ENCODE results near the gene NUP133. TPM values are rescaled to one million over a fixed set of nuclear protein-coding genes. Genes with fewer than 3 reads are reported as not detected.

NUP133 gene
- total and polyA plus RNA-seq, 2 experiments from 2014 or later = 29.5 to 65.4 TPM

GRCh38 chr1:229447809-229448252 is 60.3 kb downstream of the NUP133 start:
- H3K4me1 ChIP-seq (ENCODE audit: insufficient read depth) = no peaks in the 10 kb centered on the region
- peaks cover 45% of the 10 kb centered on the region for H3K36me3 Mint-ChIP-seq (ENCODE audit: low read depth)
- H4K20me1 ChIP-seq (replicated peaks; ENCODE audit: insufficient read depth) = peaks cover 4% of the 10 kb centered on the region; the same call in 1 of the 2 replicates
- H3K4me1 Mint-ChIP-seq = no peaks in the 10 kb centered on the region
- H2AFZ ChIP-seq = no peak overlapping the region
- H3K9me3 Mint-ChIP-seq = no peaks in the 10 kb centered on the region; the same call in 2 of the 3 replicates
- no peak overlapping the region for H3K4me3 ChIP-seq
- no peak for DNase-seq (ENCODE audit: low spot score)
- H3K9me2 ChIP-seq (ENCODE audit: insufficient read depth) = no peaks in the 10 kb centered on the region
- H3K4me2 ChIP-seq = no peak overlapping the region
- H3K27me3 Mint-ChIP-seq (ENCODE audit: insufficient read depth, low read depth, poor library complexity) = peaks cover 2% of the 10 kb centered on the region
- H3K36me3 ChIP-seq (ENCODE audit: insufficient read depth) = peaks cover 12% of the 10 kb centered on the region; the same call in 1 of the 2 replicates
- H3K27ac ChIP-seq (ENCODE audit: low read depth) = no peak overlapping the region
- H3K27me3 ChIP-seq (ENCODE audit: insufficient read depth) = no peaks in the 10 kb centered on the region
- ATAC-seq = no peak
- H3K79me2 ChIP-seq (replicated peaks; ENCODE audit: insufficient read depth) = no peaks in the 10 kb centered on the region
- no peak overlapping the region for H3K4me3 Mint-ChIP-seq
- H3F3A ChIP-seq (replicated peaks; ENCODE audit: low read depth) = no peaks in the 10 kb centered on the region
- TF ChIP-seq POLR2AphosphoS5 (IDR thresholded peaks at IDR 0.05; ENCODE audit: low read depth) (no peak), EZH2 (IDR thresholded peaks at IDR 0.05; ENCODE audit: low read depth, unreplicated experiment) (no peak), NANOG (IDR thresholded peaks at IDR 0.05; ENCODE audit: borderline replicate concordance) (no peak), REST (IDR thresholded peaks at IDR 0.05; ENCODE audit: unreplicated experiment) (no peak), STAT1 (IDR thresholded peaks at IDR 0.05; ENCODE audit: unreplicated experiment) (no peak), EZH2phosphoT487 (IDR thresholded peaks at IDR 0.05; ENCODE audit: unreplicated experiment) (no peak), CTCF (conservative IDR thresholded peaks at IDR 0.05; ENCODE audit: low read depth in 2 of 2) (no peak), CREB1 (CRISPR knock-in tag; IDR thresholded peaks at IDR 0.05; ENCODE audit: low read depth) (no peak), JUNB (IDR thresholded peaks at IDR 0.05; ENCODE audit: unreplicated experiment) (no peak), ZNF331 (CRISPR knock-in tag; IDR thresholded peaks at IDR 0.05; ENCODE audit: low read depth) (no peak), ZNF114 (CRISPR knock-in tag; IDR thresholded peaks at IDR 0.05) (no peak), ZNF462 (CRISPR knock-in tag; IDR thresholded peaks at IDR 0.05) (no peak), ETS1 (IDR thresholded peaks at IDR 0.05) (no peak)
- H3K27ac Mint-ChIP-seq = no peak overlapping the region
